ENCODE data around the gene ZCCHC4.

ZCCHC4 gene

GRCh38 chr4:25307596-25307995 lies 5.0 kb upstream of the ZCCHC4 start:
- TF ChIP-seq CTCF (IDR thresholded peaks at IDR 0.05; ENCODE audit: low read depth, low read length): no peak
- DNase-seq (ENCODE audit: extremely low read depth, low read depth): no peak

- TF ChIP-seq CTCF (IDR thresholded peaks at IDR 0.05; ENCODE audit: low read depth, low read length): no peak
- DNase-seq (ENCODE audit: extremely low read depth, low read depth): no peak
Measured at GRCh38 chr4:25308306-25308705, 4.3 kb upstream of the ZCCHC4 start.

- TF ChIP-seq CTCF (IDR thresholded peaks at IDR 0.05; ENCODE audit: low read depth, low read length): no peak
- no peak for DNase-seq (ENCODE audit: extremely low read depth, low read depth)
Measured at GRCh38 chr4:25308761-25309160, 3.8 kb upstream of the ZCCHC4 start.

DNA sequence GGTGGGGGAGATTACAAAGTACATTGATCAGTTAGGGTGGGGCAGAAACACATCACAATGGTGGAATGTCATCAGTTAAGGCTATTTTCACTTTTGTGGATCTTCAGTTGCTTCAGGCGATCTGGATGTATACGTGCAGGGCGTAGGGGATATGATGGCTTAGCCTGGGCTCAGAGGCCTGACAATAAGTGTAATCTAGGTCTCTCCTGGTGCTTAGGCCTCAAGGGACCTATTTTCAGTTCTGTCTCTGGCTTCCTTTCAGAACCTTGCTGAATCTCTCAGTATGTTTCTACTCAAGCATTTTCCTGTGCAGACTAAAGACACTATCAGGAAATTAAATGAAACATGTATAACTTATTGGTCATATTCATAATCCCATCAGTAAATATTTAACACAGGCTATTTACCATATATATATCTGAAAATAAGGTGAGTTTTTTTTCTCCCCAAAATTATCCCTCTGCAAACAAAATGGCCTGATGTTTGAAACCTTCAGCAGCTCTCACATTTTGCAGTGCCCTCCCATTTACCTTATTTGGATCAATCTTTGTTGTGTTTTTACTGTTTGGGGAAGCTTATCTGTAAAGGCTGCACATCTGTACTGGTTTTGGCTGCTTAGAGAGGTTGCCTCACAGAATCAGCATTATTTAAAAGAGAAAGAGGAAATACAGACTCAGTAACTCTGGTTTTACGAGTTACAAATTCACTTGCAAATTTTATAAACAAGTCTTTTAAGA lies 2.3 kb upstream of the ZCCHC4 start:
- DNase-seq (ENCODE audit: extremely low read depth, low read depth): no peak
- TF ChIP-seq CTCF (IDR thresholded peaks at IDR 0.05; ENCODE audit: low read depth, low read length): no peak

GRCh38 chr4:25310803-25311166 lies 1.8 kb upstream of the ZCCHC4 start:
- no peak for DNase-seq (ENCODE audit: extremely low read depth, low read depth)
- TF ChIP-seq CTCF (IDR thresholded peaks at IDR 0.05; ENCODE audit: low read depth, low read length): no peak

DNA sequence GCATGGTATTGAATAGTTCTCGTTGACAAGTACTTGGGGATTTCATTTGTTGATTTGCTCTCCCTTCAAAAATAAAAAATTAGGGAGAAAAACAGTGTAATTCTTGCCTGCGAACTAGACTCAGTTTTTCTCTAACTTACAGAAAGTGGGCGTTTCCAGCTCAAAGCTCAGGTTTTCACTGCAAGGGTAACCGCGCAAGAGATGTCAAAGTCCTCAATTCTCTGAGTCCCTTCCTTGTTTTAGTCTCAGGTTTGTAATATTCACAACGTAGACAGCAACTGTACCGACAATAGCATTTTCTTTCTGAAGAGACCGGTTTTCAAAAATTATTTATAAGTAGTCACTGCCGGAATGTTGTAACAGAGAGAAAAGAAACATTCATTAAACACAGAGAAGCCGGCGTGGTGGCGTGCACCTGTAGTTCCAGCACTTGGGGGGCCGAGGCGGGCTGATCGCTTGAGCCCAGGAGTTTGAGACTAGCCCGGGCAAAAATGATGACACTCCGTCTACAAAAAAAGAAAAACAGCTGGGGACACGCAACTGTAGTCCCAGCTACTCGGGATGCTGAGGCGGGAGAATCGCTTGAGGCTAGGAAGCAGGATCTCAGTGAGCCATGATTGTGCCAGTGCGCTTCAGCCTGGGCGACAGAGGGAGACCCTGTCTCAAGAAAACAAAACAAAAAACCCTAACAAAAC lies 774 bp downstream of the ZCCHC4 start:
- no peak for DNase-seq (ENCODE audit: extremely low read depth, low read depth)
- no peak for TF ChIP-seq CTCF (IDR thresholded peaks at IDR 0.05; ENCODE audit: low read depth, low read length)

- TF ChIP-seq CTCF (IDR thresholded peaks at IDR 0.05; ENCODE audit: low read depth, low read length): no peak
- DNase-seq (ENCODE audit: extremely low read depth, low read depth): no peak
Measured at GRCh38 chr4:25320336-25320735, 7.8 kb downstream of the ZCCHC4 start.
